IMR-90 (cell line): Measurements from ENCODE around the gene STX16. TPM values are rescaled to one million over a fixed set of nuclear protein-coding genes. Genes with fewer than 3 reads are reported as not detected.

Experiments used
- ATAC-seq: fragments of 200-7000 bp; cut with Tn5 transposase; 2 replicates; pipeline ENCODE4 v1.9.1; 2020; ENCODE audit warnings: low read depth, mild to moderate bottlenecking, moderate library complexity
- BruUV-seq: library from RNA; stranded (reverse); fragments of 400-500 nt; replicated peaks from 2 replicates; lab custom pipeline; 2021; lab: Mats Ljungman, UMichigan
- CTCF ChIA-PET: fragments of 300-600 bp; formaldehyde crosslinking; extraction: SDS; loops from one replicate; lab custom pipeline; 2021; ENCODE audit warnings: antibody characterized with exemption; lab: Yijun Ruan, JAX
- POLR2A ChIA-PET: fragments of 300-600 bp; sonication (Branson Sonifier 250); formaldehyde crosslinking; loops from one replicate; lab custom pipeline; 2022; ENCODE audit warnings: antibody characterized with exemption; ENCODE audit not compliant: unreplicated experiment; lab: Charles Lee
- DNase-seq: peaks from one replicate; pipeline ENCODE4 v3.0.0; 2013
- H2AFZ ChIP-seq: replicated peaks from 2 replicates; pipeline ENCODE3; 2013; ENCODE audit warnings: low read length, mild to moderate bottlenecking; ENCODE audit not compliant: poor library complexity
- H2AK5ac ChIP-seq: 2 replicates; pipeline ENCODE4 v1.6.1; 2013; ENCODE audit warnings: low read depth, low read length, inconsistent platforms
- H2AK9ac ChIP-seq: replicated peaks from 2 replicates; pipeline ENCODE3; 2013; ENCODE audit warnings: mild to moderate bottlenecking, low read depth, low read length, moderate library complexity; ENCODE audit not compliant: poor library complexity
- H2BK120ac ChIP-seq: 2 replicates; pipeline ENCODE4 v1.6.1; 2013; ENCODE audit warnings: low read depth, low read length, inconsistent platforms
- H2BK15ac ChIP-seq: 3 replicates; pipeline ENCODE4 v1.6.1; 2013; ENCODE audit warnings: low read depth, low read length, inconsistent platforms
- H2BK20ac ChIP-seq: 2 replicates; pipeline ENCODE4 v1.6.1; 2013; ENCODE audit warnings: low read depth, mild to moderate bottlenecking, inconsistent platforms, low read length, moderate library complexity
- H2BK5ac ChIP-seq: 2 replicates; pipeline ENCODE4 v1.6.1; 2013; ENCODE audit warnings: mild to moderate bottlenecking, low read depth, low read length, inconsistent platforms; ENCODE audit not compliant: poor library complexity, severe bottlenecking
- H3K14ac ChIP-seq: replicated peaks from 2 replicates; pipeline ENCODE4 v1.6.1; 2013; ENCODE audit warnings: low read depth, low read length, inconsistent platforms
- H3K18ac ChIP-seq: 2 replicates; pipeline ENCODE4 v1.6.1; 2013; ENCODE audit warnings: low read depth, low read length, control low read depth
- H3K23ac ChIP-seq: 2 replicates; pipeline ENCODE4 v1.6.1; 2013; ENCODE audit warnings: low read depth, low read length, inconsistent platforms
- H3K27ac ChIP-seq: 2 replicates; pipeline ENCODE4 v1.5.1; 2013; ENCODE audit warnings: mild to moderate bottlenecking, control low read depth, low read length; ENCODE audit not compliant: insufficient read depth
- H3K27me3 ChIP-seq: 2 replicates; pipeline ENCODE4 v1.6.1; 2013; ENCODE audit warnings: low read length; ENCODE audit not compliant: control insufficient read depth, insufficient read depth
- H3K36me3 ChIP-seq: 2 replicates; pipeline ENCODE4 v1.6.1; 2013; ENCODE audit warnings: low read length, mixed read lengths; ENCODE audit not compliant: control insufficient read depth, insufficient read depth
- H3K4ac ChIP-seq: 2 replicates; pipeline ENCODE4 v1.6.1; 2013; ENCODE audit warnings: low read depth, low read length, inconsistent platforms
- H3K4me1 ChIP-seq: 2 replicates; pipeline ENCODE4 v1.6.1; 2013; ENCODE audit warnings: low read length, mixed read lengths; ENCODE audit not compliant: control insufficient read depth, insufficient read depth
- H3K4me2 ChIP-seq: 2 replicates; pipeline ENCODE4 v1.6.1; 2013; ENCODE audit warnings: low read depth, mild to moderate bottlenecking, control low read depth, low read length, moderate library complexity
- H3K4me3 ChIP-seq: 2 replicates; pipeline ENCODE4 v1.5.1; 2013; ENCODE audit warnings: low read depth, mild to moderate bottlenecking, control low read depth, low read length, moderate library complexity; ENCODE audit not compliant: insufficient read depth
- H3K56ac ChIP-seq: 2 replicates; pipeline ENCODE4 v1.6.1; 2013; ENCODE audit warnings: low read length, inconsistent platforms; ENCODE audit not compliant: insufficient read depth; ENCODE audit errors: extremely low read depth
- H3K79me1 ChIP-seq, 2 experiments: 2 replicates each; pipeline ENCODE4 v1.6.1; 2013; ENCODE audit warnings: low read length in 2 of 2, inconsistent platforms in 1 of 2, low read depth in 1 of 2
- H3K9ac ChIP-seq: 2 replicates; pipeline ENCODE4 v1.6.1; 2013; ENCODE audit warnings: low read depth, low read length, control low read depth
- H3K9me1 ChIP-seq: 2 replicates; pipeline ENCODE4 v1.6.1; 2013; ENCODE audit warnings: low read length, inconsistent platforms; ENCODE audit not compliant: insufficient read depth
- H3K9me3 ChIP-seq: 2 replicates; pipeline ENCODE4 v1.6.1; 2013; ENCODE audit warnings: low read length; ENCODE audit not compliant: control insufficient read depth, insufficient read depth
- H4K20me1 ChIP-seq: 2 replicates; pipeline ENCODE4 v1.6.1; 2013; ENCODE audit warnings: low read length, inconsistent platforms; ENCODE audit not compliant: insufficient read depth
- H4K5ac ChIP-seq: 2 replicates; pipeline ENCODE4 v1.6.1; 2013; ENCODE audit warnings: mild to moderate bottlenecking, low read depth, low read length, control low read depth
- H4K8ac ChIP-seq, 2 experiments: 2 replicates each; pipeline ENCODE4 v1.6.1; 2013; ENCODE audit warnings: low read depth in 2 of 2, low read length in 2 of 2, control low read depth in 1 of 2, inconsistent platforms in 1 of 2
- H4K91ac ChIP-seq: 2 replicates; pipeline ENCODE4 v1.6.1; 2013; ENCODE audit warnings: low read depth, low read length, inconsistent platforms; ENCODE audit not compliant: insufficient read depth
- CEBPB ChIP-seq: IDR thresholded peaks from 2 replicates; pipeline ENCODE4 v1.6.1; 2012; ENCODE audit warnings: low read depth, low read length, improper control_type of control experiment
- CHD1 ChIP-seq: IDR thresholded peaks from 2 replicates; pipeline ENCODE4 v1.6.1; 2012; ENCODE audit warnings: low read depth, low read length, improper control_type of control experiment
- FOS ChIP-seq: fragments of 150-350 bp; IDR thresholded peaks from 2 replicates; pipeline ENCODE4 v1.6.1; 2016; ENCODE audit warnings: low read depth, low read length
- MAFK ChIP-seq: IDR thresholded peaks from 2 replicates; pipeline ENCODE4 v1.6.1; 2012; ENCODE audit warnings: low read depth, low read length, improper control_type of control experiment
- MAZ ChIP-seq: IDR thresholded peaks from 2 replicates; pipeline ENCODE4 v1.6.1; 2012; ENCODE audit warnings: low read depth, mild to moderate bottlenecking, low read length, improper control_type of control experiment, moderate library complexity, borderline replicate concordance
- NFE2L2 ChIP-seq: fragments of 150-350 bp; IDR thresholded peaks from 2 replicates; pipeline ENCODE4 v1.6.1; 2016; ENCODE audit warnings: low read depth, mild to moderate bottlenecking, low read length
- POLR2A ChIP-seq: IDR thresholded peaks from 2 replicates; pipeline ENCODE4 v1.6.1; 2012; ENCODE audit warnings: mild to moderate bottlenecking, low read depth, low read length
- RAD21 ChIP-seq: IDR thresholded peaks from 2 replicates; pipeline ENCODE4 v1.6.1; 2012; ENCODE audit warnings: low read length, improper control_type of control experiment
- RFX5 ChIP-seq: IDR thresholded peaks from 2 replicates; pipeline ENCODE4 v1.8.0; 2012; ENCODE audit warnings: low read depth, mild to moderate bottlenecking, low read length, moderate library complexity
- SMC3 ChIP-seq: fragments of 150-350 bp; IDR thresholded peaks from 2 replicates; pipeline ENCODE4 v1.6.1; 2016; ENCODE audit warnings: low read depth, mild to moderate bottlenecking, antibody characterized with exemption, low read length, moderate library complexity
- WGBS, 2 experiments: methylation state at CpG; one replicate each; pipeline versions ENCODE4 v1.1.5 to v1.1.7; 2013; ENCODE audit warnings: missing lambda C conversion rate in 2 of 2; ENCODE audit not compliant: insufficient read length in 1 of 2; ENCODE audit errors: extremely low coverage in 2 of 2; 5-methylcytosine and 5-hydroxymethylcytosine counted together
- dilution Hi-C: fragments of 300-500 bp; cut with HindIII; formaldehyde crosslinking; loops from one replicate; pipeline ENCODE4 v1.14.3; 2018; ENCODE audit warnings: low sequenced_read_pairs; ENCODE audit not compliant: unreplicated experiment
- in situ Hi-C: fragments of 300-500 bp; cut with MboI; formaldehyde crosslinking; loops from 3 replicates; pipeline ENCODE4 v1.14.3; 2019; ENCODE audit warnings: low sequenced_read_pairs, inconsistent platforms, mixed read lengths
- intact Hi-C: fragments of 100-400 bp; cut with micrococcal nuclease; formaldehyde crosslinking; loops from 2 replicates; pipeline ENCODE4 v1.10.0; 2022
- polyA plus RNA-seq, 3 experiments: library from polyadenylated mRNA; depleted of rRNA; stranded (reverse); fragments of >200 nt; gene quantifications; 2 replicates each; pipeline ENCODE4 v1.2.3, GENCODE V29; 2012; ENCODE audit warnings: low replicate concordance in 1 of 3
- total RNA-seq: library from RNA; depleted of rRNA; stranded (reverse); fragments of >200 nt; gene quantifications from 2 replicates; pipeline ENCODE4 v1.2.3, GENCODE V29; 2012
- TF ChIP-seq, protein P1 (sequence below): fragments of 150-350 bp; IDR thresholded peaks from 2 replicates; pipeline ENCODE4 v1.6.1; 2016; ENCODE audit warnings: low read depth, mild to moderate bottlenecking, low read length, moderate library complexity, borderline replicate concordance
- TF ChIP-seq, protein P2 (sequence below): fragments of 150-350 bp; IDR thresholded peaks from 2 replicates; pipeline ENCODE4 v1.6.1; 2017; ENCODE audit warnings: mild to moderate bottlenecking, antibody characterized with exemption, low read length, low read depth
- TF ChIP-seq, protein P3 (sequence below): conservative IDR thresholded peaks from 2 replicates; pipeline ENCODE4 v1.5.1; 2012; ENCODE audit warnings: mild to moderate bottlenecking, low read depth, low read length, improper control_type of control experiment

STX16 gene
- total and polyA plus RNA-seq, 2 of the 4 experiments (the other 2 are of a cell fraction): 26.9 to 58.2 TPM

DNA sequence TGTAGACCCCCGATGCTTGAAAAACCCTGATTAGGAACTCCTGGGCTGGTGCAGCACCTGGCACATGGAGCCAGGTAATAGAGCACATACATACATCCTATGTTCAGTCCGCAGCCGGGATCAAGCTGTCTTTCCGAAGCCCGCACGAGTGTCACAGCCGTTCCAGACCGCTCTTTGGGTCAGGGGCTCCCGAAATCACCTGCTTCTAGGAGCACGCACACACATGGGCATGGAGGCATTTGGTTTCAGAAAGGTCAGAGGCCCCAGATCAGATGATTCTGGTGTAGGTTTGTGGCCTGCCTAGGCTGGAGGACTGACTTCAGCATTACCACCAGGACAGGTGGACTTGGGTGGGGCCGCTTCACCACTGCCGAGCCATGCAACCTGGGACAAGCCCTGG is 42.1 kb upstream of the STX16 start:
- 92% methylated on average over 9 of the region's 12 CpGs; no CpG with 5 or more reads in 1 of the 2 experiments for WGBS, 2 experiments
- no peak overlapping the region for H3K4me2 ChIP-seq
- POLR2A ChIA-PET: no interaction called here
- no peak for TF ChIP-seq SMC3
- no peak for TF ChIP-seq FOS
- TF ChIP-seq, protein P1, sequence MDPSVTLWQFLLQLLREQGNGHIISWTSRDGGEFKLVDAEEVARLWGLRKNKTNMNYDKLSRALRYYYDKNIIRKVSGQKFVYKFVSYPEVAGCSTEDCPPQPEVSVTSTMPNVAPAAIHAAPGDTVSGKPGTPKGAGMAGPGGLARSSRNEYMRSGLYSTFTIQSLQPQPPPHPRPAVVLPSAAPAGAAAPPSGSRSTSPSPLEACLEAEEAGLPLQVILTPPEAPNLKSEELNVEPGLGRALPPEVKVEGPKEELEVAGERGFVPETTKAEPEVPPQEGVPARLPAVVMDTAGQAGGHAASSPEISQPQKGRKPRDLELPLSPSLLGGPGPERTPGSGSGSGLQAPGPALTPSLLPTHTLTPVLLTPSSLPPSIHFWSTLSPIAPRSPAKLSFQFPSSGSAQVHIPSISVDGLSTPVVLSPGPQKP: no peak
- no peak for TF ChIP-seq RFX5
- TF ChIP-seq, protein P2, sequence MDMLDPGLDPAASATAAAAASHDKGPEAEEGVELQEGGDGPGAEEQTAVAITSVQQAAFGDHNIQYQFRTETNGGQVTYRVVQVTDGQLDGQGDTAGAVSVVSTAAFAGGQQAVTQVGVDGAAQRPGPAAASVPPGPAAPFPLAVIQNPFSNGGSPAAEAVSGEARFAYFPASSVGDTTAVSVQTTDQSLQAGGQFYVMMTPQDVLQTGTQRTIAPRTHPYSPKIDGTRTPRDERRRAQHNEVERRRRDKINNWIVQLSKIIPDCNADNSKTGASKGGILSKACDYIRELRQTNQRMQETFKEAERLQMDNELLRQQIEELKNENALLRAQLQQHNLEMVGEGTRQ: no peak
- no peak for TF ChIP-seq POLR2A
- no peak for TF ChIP-seq MAFK
- TF ChIP-seq CEBPB: no peak
- TF ChIP-seq CHD1: no peak
- TF ChIP-seq, protein P3, sequence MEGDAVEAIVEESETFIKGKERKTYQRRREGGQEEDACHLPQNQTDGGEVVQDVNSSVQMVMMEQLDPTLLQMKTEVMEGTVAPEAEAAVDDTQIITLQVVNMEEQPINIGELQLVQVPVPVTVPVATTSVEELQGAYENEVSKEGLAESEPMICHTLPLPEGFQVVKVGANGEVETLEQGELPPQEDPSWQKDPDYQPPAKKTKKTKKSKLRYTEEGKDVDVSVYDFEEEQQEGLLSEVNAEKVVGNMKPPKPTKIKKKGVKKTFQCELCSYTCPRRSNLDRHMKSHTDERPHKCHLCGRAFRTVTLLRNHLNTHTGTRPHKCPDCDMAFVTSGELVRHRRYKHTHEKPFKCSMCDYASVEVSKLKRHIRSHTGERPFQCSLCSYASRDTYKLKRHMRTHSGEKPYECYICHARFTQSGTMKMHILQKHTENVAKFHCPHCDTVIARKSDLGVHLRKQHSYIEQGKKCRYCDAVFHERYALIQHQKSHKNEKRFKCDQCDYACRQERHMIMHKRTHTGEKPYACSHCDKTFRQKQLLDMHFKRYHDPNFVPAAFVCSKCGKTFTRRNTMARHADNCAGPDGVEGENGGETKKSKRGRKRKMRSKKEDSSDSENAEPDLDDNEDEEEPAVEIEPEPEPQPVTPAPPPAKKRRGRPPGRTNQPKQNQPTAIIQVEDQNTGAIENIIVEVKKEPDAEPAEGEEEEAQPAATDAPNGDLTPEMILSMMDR: no peak
- TF ChIP-seq NFE2L2: no peak
- TF ChIP-seq RAD21: no peak
- TF ChIP-seq MAZ: no peak
- 0 out of 2 replicates have a peak, but pooled peaks cover 4% of the 10 kb centered on the region for H3K9me1 ChIP-seq
- no peak overlapping the region for H4K8ac ChIP-seq
- H3K27me3 ChIP-seq: no peaks in the 10 kb centered on the region; the same call in 1 of the 2 replicates
- H2BK15ac ChIP-seq: no peak overlapping the region
- H2AFZ ChIP-seq: no peak overlapping the region
- H3K4me1 ChIP-seq: peaks cover 1% of the 10 kb centered on the region
- H3K9ac ChIP-seq: no peak overlapping the region
- in situ Hi-C loops: no loop called here
- no peak for ATAC-seq
- H4K5ac ChIP-seq: no peak overlapping the region
- DNase-seq: no peak
- no peak overlapping the region for H3K4ac ChIP-seq
- intact Hi-C loops: no loop called here
- H2BK120ac ChIP-seq: no peak overlapping the region
- no peaks in the 10 kb centered on the region for H3K79me1 ChIP-seq
- H3K9me3 ChIP-seq: no peaks in the 10 kb centered on the region
- H2BK20ac ChIP-seq: no peak overlapping the region
- no TSS peak for BruUV-seq
- H3K14ac ChIP-seq: no peak overlapping the region
- no peak overlapping the region for H4K91ac ChIP-seq
- no peak overlapping the region for H2AK5ac ChIP-seq
- no peak overlapping the region for H3K56ac ChIP-seq
- no peak overlapping the region for H3K18ac ChIP-seq
- no peak overlapping the region for H3K4me3 ChIP-seq
- no peak overlapping the region for H3K23ac ChIP-seq
- H4K20me1 ChIP-seq: no peaks in the 10 kb centered on the region
- no peak overlapping the region for H2BK5ac ChIP-seq
- CTCF ChIA-PET: no interaction called here
- no peak overlapping the region for H3K27ac ChIP-seq
- dilution Hi-C loops: no loop called here
- no peaks in the 10 kb centered on the region for H3K36me3 ChIP-seq
- no peak overlapping the region for H2AK9ac ChIP-seq
